GM10266 (cell line): ENCODE results near the gene SYNPO2.

Experiments used
- DNase-seq: peaks from one replicate; pipeline ENCODE4 v3.0.0; 2012; ENCODE audit errors: extremely low spot score
- CTCF ChIP-seq: IDR thresholded peaks from 2 replicates; pipeline ENCODE4 v1.5.1; 2012; ENCODE audit warnings: mild to moderate bottlenecking, low read depth; ENCODE audit not compliant: control insufficient read depth, insufficient read depth; ENCODE audit errors: missing control alignments

SYNPO2 gene

GRCh38 chr4:118991686-118992085 lies 103.0 kb downstream of the SYNPO2 start:
- no peak for DNase-seq
- TF ChIP-seq CTCF = no peak

- DNase-seq = no peak
- no peak for TF ChIP-seq CTCF
Observed at GRCh38 chr4:118992149-118992548, 103.5 kb downstream of the SYNPO2 start.

- TF ChIP-seq CTCF = no peak
- DNase-seq = no peak
Observed at GRCh38 chr4:118993333-118993732, 104.7 kb downstream of the SYNPO2 start.

GRCh38 chr4:118994030-118994429 lies 105.4 kb downstream of the SYNPO2 start:
- DNase-seq = no peak
- no peak for TF ChIP-seq CTCF

- TF ChIP-seq CTCF = no peak
Observed at GRCh38 chr4:118995693-118996391, 107.2 kb downstream of the SYNPO2 start.

GRCh38 chr4:118997601-118998000 lies 108.9 kb downstream of the SYNPO2 start:
- DNase-seq = no peak
- no peak for TF ChIP-seq CTCF

More at GRCh38 chr4:118995693-118996391, 107.2 kb downstream of the SYNPO2 start:
- no peak for DNase-seq

- TF ChIP-seq CTCF = no peak
- DNase-seq = no peak
Observed at GRCh38 chr4:118999919-119000318, 111.3 kb downstream of the SYNPO2 start.
